Activated CD8-positive, alpha-beta T cell treated with anti-CD3 and anti-CD28 coated beads, Interleukin-2, amount 10 ng/mL, durations not matched to agents 7 days and 5 days (primary cell): ENCODE results near the gene TAMM41. TPM values are rescaled to one million over a fixed set of nuclear protein-coding genes. Genes with fewer than 3 reads are reported as not detected.
A peak's percentile ranks its signal among the peaks of the same experiment; 100 is the strongest.
"Not testable (repeated sequence)": the region's sequence is repeated elsewhere in the genome, so short reads cannot be mapped to it uniquely, and the experiment has no call there.

Experiments used
- ATAC-seq: fragments of 150-1000 bp; cut with Tn5 transposase; one replicate; pipeline ENCODE4 v1.10.0; 2021; ENCODE audit warnings: moderate library complexity
- CTCF ChIA-PET: fragments of 350-600 bp; sonication (Branson Sonifier 250); formaldehyde crosslinking; loops from one replicate; lab custom pipeline; 2021; ENCODE audit warnings: antibody characterized with exemption; lab: Charles Lee
- POLR2A ChIA-PET: fragments of 350-600 bp; sonication (Branson Sonifier 250); formaldehyde crosslinking; loops from one replicate; lab custom pipeline; 2021; ENCODE audit warnings: antibody characterized with exemption; lab: Charles Lee
- DNase-seq: peaks from one replicate; pipeline ENCODE4 v3.0.0-alpha.2; 2020
- H3K27ac Mint-ChIP-seq: one replicate; pipeline ENCODE4 v1.8.0; 2021; ENCODE audit warnings: mild to moderate bottlenecking, mixed read lengths
- H3K27me3 Mint-ChIP-seq: one replicate; pipeline ENCODE4 v1.8.0; 2021; ENCODE audit warnings: low read depth, mixed read lengths
- H3K36me3 Mint-ChIP-seq: one replicate; pipeline ENCODE4 v1.8.0; 2021; ENCODE audit warnings: low read depth, mixed read lengths
- H3K4me1 Mint-ChIP-seq: one replicate; pipeline ENCODE4 v1.8.0; 2021; ENCODE audit warnings: low read depth, mixed read lengths
- H3K4me3 Mint-ChIP-seq: one replicate; pipeline ENCODE4 v1.8.0; 2021; ENCODE audit warnings: mild to moderate bottlenecking, mixed read lengths
- H3K9me3 Mint-ChIP-seq: one replicate; pipeline ENCODE4 v1.8.0; 2022; ENCODE audit warnings: mixed read lengths; ENCODE audit not compliant: insufficient read depth
- total RNA-seq, 2 experiments: library from RNA; stranded (reverse); gene quantifications; one replicate each; pipeline ENCODE4 v1.2.3, GENCODE V29; 2021

Gene TAMM41
- total RNA-seq, 2 experiments from 2014 or later, result 21.2 to 23.3 TPM

GRCh38 chr3:11778248-11778647 is 68.4 kb downstream of the TAMM41 start:
- Mint-ChIP-seq H3K36me3 (peaks cover 2% of the 10 kb centered on the region), H3K27ac (no peak overlapping the region), H3K9me3 (no peaks in the 10 kb centered on the region), H3K4me3 (no peak overlapping the region), H3K27me3 (no peaks in the 10 kb centered on the region), H3K4me1 (no peaks in the 10 kb centered on the region)
- CTCF ChIA-PET, result no interaction called here
- DNase-seq, result no peak
- ATAC-seq, result no peak
- POLR2A ChIA-PET, result no interaction called here

GRCh38 chr3:11776346-11776745 is 70.3 kb downstream of the TAMM41 start:
- ATAC-seq (no peak), DNase-seq (no peak)
- CTCF ChIA-PET, result no interaction called here
- Mint-ChIP-seq H3K4me3 (no peak overlapping the region), H3K4me1 (peaks cover under 1% of the 10 kb centered on the region), H3K9me3 (no peaks in the 10 kb centered on the region), H3K36me3 (peaks cover under 1% of the 10 kb centered on the region), H3K27me3 (no peaks in the 10 kb centered on the region), H3K27ac (no peak overlapping the region)
- POLR2A ChIA-PET, result no interaction called here

- peaks cover 3% of the 10 kb centered on the region for H3K36me3 Mint-ChIP-seq
- H3K4me1 Mint-ChIP-seq, result peaks cover 9% of the 10 kb centered on the region
- DNase-seq, result no peak
- ChIA-PET CTCF (no interaction called here), POLR2A (no interaction called here)
- no peaks in the 10 kb centered on the region for H3K27me3 Mint-ChIP-seq
- H3K9me3 Mint-ChIP-seq, result no peaks in the 10 kb centered on the region
- H3K27ac Mint-ChIP-seq, result no peak overlapping the region
- ATAC-seq, result no peak
- no peak overlapping the region for H3K4me3 Mint-ChIP-seq
Observed at GRCh38 chr3:11775493-11775892, 71.2 kb downstream of the TAMM41 start.

GRCh38 chr3:11774296-11774877 is 72.3 kb downstream of the TAMM41 start:
- no peak for DNase-seq
- ChIA-PET POLR2A (no interaction called here), CTCF (interaction anchor here (1.1 to 1.8 kb wide), 2 partner anchors 29 to 61 kb away, joined by 3 to 8 read pairs; no protein-coding TSS in a partner anchor)
- H3K4me1 Mint-ChIP-seq, result peaks cover 20% of the 10 kb centered on the region
- no peak overlapping the region for H3K4me3 Mint-ChIP-seq
- no peak overlapping the region for H3K27ac Mint-ChIP-seq
- no peaks in the 10 kb centered on the region for H3K9me3 Mint-ChIP-seq
- H3K36me3 Mint-ChIP-seq, result peaks cover 3% of the 10 kb centered on the region
- no peaks in the 10 kb centered on the region for H3K27me3 Mint-ChIP-seq
- ATAC-seq, result no peak

- ATAC-seq, H3K27ac Mint-ChIP-seq, H3K36me3 Mint-ChIP-seq, H3K27me3 Mint-ChIP-seq, POLR2A ChIA-PET, CTCF ChIA-PET, H3K4me3 Mint-ChIP-seq, DNase-seq, H3K9me3 Mint-ChIP-seq: not testable (repeated sequence)
- peaks cover 20% of the 10 kb centered on the region for H3K4me1 Mint-ChIP-seq
Observed at GRCh38 chr3:11771931-11772330, 74.8 kb downstream of the TAMM41 start.

- ChIA-PET POLR2A (interaction anchor here (0.9 to 1.7 kb wide), 3 partner anchors 13 to 15 kb away, joined by 3 to 8 read pairs (median 4); no protein-coding TSS in a partner anchor), CTCF (interaction anchor here (0.9 to 1.9 kb wide), 3 partner anchors 10 to 492 kb away, joined by 3 to 8 read pairs (median 4); no protein-coding TSS in a partner anchor)
- Mint-ChIP-seq H3K27ac (peak overlapping the region; percentile 79), H3K27me3 (no peaks in the 10 kb centered on the region), H3K4me1 (peaks cover 22% of the 10 kb centered on the region), H3K4me3 (peak overlapping the region; percentile 38), H3K9me3 (no peaks in the 10 kb centered on the region), H3K36me3 (peaks cover 3% of the 10 kb centered on the region)
- ATAC-seq (peak; percentile 100), DNase-seq (peak; percentile 91)
Observed at GRCh38 chr3:11770477-11771391, 76.0 kb downstream of the TAMM41 start.

- H3K4me3 Mint-ChIP-seq, result peak overlapping the region; percentile 38
- POLR2A ChIA-PET, result interaction anchor here (0.9 to 1.7 kb wide), 3 partner anchors 14 to 15 kb away, joined by 3 to 8 read pairs (median 4); no protein-coding TSS in a partner anchor
- H3K27ac Mint-ChIP-seq, result peak overlapping the region; percentile 79
- CTCF ChIA-PET, result interaction anchor here (0.9 to 1.9 kb wide), 3 partner anchors 11 to 491 kb away, joined by 3 to 8 read pairs (median 4); no protein-coding TSS in a partner anchor
- DNase-seq, result no peak
- no peaks in the 10 kb centered on the region for H3K9me3 Mint-ChIP-seq
- H3K4me1 Mint-ChIP-seq, result peaks cover 29% of the 10 kb centered on the region
- peaks cover 3% of the 10 kb centered on the region for H3K36me3 Mint-ChIP-seq
- H3K27me3 Mint-ChIP-seq, result no peaks in the 10 kb centered on the region
- ATAC-seq, result peak; percentile 13
Observed at GRCh38 chr3:11769704-11770476, 76.8 kb downstream of the TAMM41 start.

- H3K27ac Mint-ChIP-seq, result no peak overlapping the region
Observed at GRCh38 chr3:11768604-11769003, 78.1 kb downstream of the TAMM41 start.

GRCh38 chr3:11764931-11765363 is 81.7 kb downstream of the TAMM41 start:
- Mint-ChIP-seq H3K27ac (peak overlapping the region; percentile 80), H3K27me3 (no peaks in the 10 kb centered on the region), H3K36me3 (no peaks in the 10 kb centered on the region), H3K9me3 (no peaks in the 10 kb centered on the region), H3K4me1 (peaks cover 18% of the 10 kb centered on the region), H3K4me3 (peak overlapping the region; percentile 36)
- ChIA-PET POLR2A (no interaction called here), CTCF (interaction anchor here (0.7 to 2.0 kb wide), 3 partner anchors 39 to 1095 kb away, joined by 3 to 5 read pairs (median 3); no protein-coding TSS in a partner anchor)
- peak; percentile 71 for ATAC-seq
- DNase-seq, result peak; percentile 57

More at GRCh38 chr3:11768604-11769003, 78.1 kb downstream of the TAMM41 start:
- no peaks in the 10 kb centered on the region for H3K27me3 Mint-ChIP-seq
- H3K4me3 Mint-ChIP-seq, result no peak overlapping the region
- DNase-seq (no peak), ATAC-seq (no peak)
- peaks cover 3% of the 10 kb centered on the region for H3K36me3 Mint-ChIP-seq
- ChIA-PET CTCF (no interaction called here), POLR2A (no interaction called here)
- peaks cover 33% of the 10 kb centered on the region for H3K4me1 Mint-ChIP-seq
- H3K9me3 Mint-ChIP-seq, result no peaks in the 10 kb centered on the region

GRCh38 chr3:11759996-11760395 is 86.7 kb downstream of the TAMM41 start:
- Mint-ChIP-seq H3K36me3 (no peaks in the 10 kb centered on the region), H3K4me1 (peaks cover 5% of the 10 kb centered on the region), H3K4me3 (no peak overlapping the region), H3K27me3 (no peaks in the 10 kb centered on the region), H3K9me3 (no peaks in the 10 kb centered on the region), H3K27ac (no peak overlapping the region)
- ATAC-seq, result no peak
- DNase-seq, result no peak
- ChIA-PET CTCF (no interaction called here), POLR2A (no interaction called here)

GRCh38 chr3:11757929-11758328 is 88.8 kb downstream of the TAMM41 start:
- DNase-seq, result no peak
- Mint-ChIP-seq H3K27me3 (no peaks in the 10 kb centered on the region), H3K4me3 (no peak overlapping the region), H3K36me3 (no peaks in the 10 kb centered on the region), H3K4me1 (no peaks in the 10 kb centered on the region), H3K27ac (no peak overlapping the region), H3K9me3 (no peaks in the 10 kb centered on the region)
- ChIA-PET POLR2A (interaction anchor here (1.3 kb wide), 1 partner anchor 9 kb away, joined by 3 read pairs; no protein-coding TSS in a partner anchor), CTCF (no interaction called here)
- no peak for ATAC-seq
